Astrocyte of the hippocampus (primary cell): ENCODE measurements around the gene HBEGF.
"Not testable (repeated sequence)": the region's sequence is repeated elsewhere in the genome, so short reads cannot be mapped to it uniquely, and the experiment has no call there.

Source experiments
- DNase-seq: peaks from one replicate; pipeline ENCODE4 v3.0.0; 2011; ENCODE audit warnings: low read depth, low spot score

The HBEGF gene

GRCh38 chr5:140360681-140361479 lies 14.5 kb upstream of the HBEGF start:
- DNase-seq: no peak

- DNase-seq: no peak
These were observed 13.7 kb upstream of the HBEGF start, which contains the start of gene SLC4A9 for GRCh38 chr5:140360101-140360500. Gene SLC4A9, plus strand, starts transcription at chr5:140360194. Its CDS starts 43 bp downstream, at chr5:140360237.

- DNase-seq: peak; percentile 64
These were observed 12.4 kb upstream of the HBEGF start for GRCh38 chr5:140358738-140359310.

- peak; percentile 95 for DNase-seq
These were observed 11.3 kb upstream of the HBEGF start for GRCh38 chr5:140357726-140358093.

GRCh38 chr5:140356853-140357725 lies 10.7 kb upstream of the HBEGF start:
- no peak for DNase-seq

GRCh38 chr5:140355546-140355945 lies 9.1 kb upstream of the HBEGF start:
- no peak for DNase-seq

- peak; percentile 85 for DNase-seq
These were observed 5.4 kb upstream of the HBEGF start for GRCh38 chr5:140351609-140352334.

- no peak for DNase-seq
These were observed 2.8 kb upstream of the HBEGF start for GRCh38 chr5:140349244-140349643.

GRCh38 chr5:140348104-140348503 lies 1.7 kb upstream of the HBEGF start:
- no peak for DNase-seq

GRCh38 chr5:140347360-140347759 lies 957 bp upstream of the HBEGF start:
- DNase-seq: no peak

GRCh38 chr5:140345919-140346347 lies 470 bp downstream of the HBEGF start:
- DNase-seq: peak; percentile 89

GRCh38 chr5:140344683-140345423 lies 1.6 kb downstream of the HBEGF start:
- DNase-seq: peak; percentile 68

- not testable (repeated sequence) for DNase-seq
These were observed 2.6 kb downstream of the HBEGF start for GRCh38 chr5:140343849-140344248.

- no peak for DNase-seq
These were observed 3.5 kb downstream of the HBEGF start for GRCh38 chr5:140342896-140343295.

- DNase-seq: no peak
These were observed 4.1 kb downstream of the HBEGF start for GRCh38 chr5:140342287-140342686.

GRCh38 chr5:140341591-140341990 lies 4.8 kb downstream of the HBEGF start:
- peak; percentile 73 for DNase-seq

GRCh38 chr5:140340605-140341121 lies 5.7 kb downstream of the HBEGF start:
- no peak for DNase-seq

- no peak for DNase-seq
These were observed 6.8 kb downstream of the HBEGF start for GRCh38 chr5:140339636-140340035.

GRCh38 chr5:140338908-140339307 lies 7.5 kb downstream of the HBEGF start:
- DNase-seq: no peak

- peak; percentile 20 for DNase-seq
These were observed 8.1 kb downstream of the HBEGF start for GRCh38 chr5:140338336-140338735.

- no peak for DNase-seq
These were observed 8.5 kb downstream of the HBEGF start for GRCh38 chr5:140337880-140338279.
